Fibroblast of peridontal ligament (primary cell): ENCODE data around the gene COL27A1.
"Not testable (repeated sequence)": the region's sequence is repeated elsewhere in the genome, so short reads cannot be mapped to it uniquely, and the experiment has no call there.

Source experiments
- DNase-seq: peaks from one replicate; pipeline ENCODE4 v3.0.0-alpha.2; 2010; ENCODE audit errors: extremely low read depth

COL27A1 gene

GRCh38 chr9:114308361-114308950 is 153.1 kb downstream of the COL27A1 start:
- no peak for DNase-seq

DNA sequence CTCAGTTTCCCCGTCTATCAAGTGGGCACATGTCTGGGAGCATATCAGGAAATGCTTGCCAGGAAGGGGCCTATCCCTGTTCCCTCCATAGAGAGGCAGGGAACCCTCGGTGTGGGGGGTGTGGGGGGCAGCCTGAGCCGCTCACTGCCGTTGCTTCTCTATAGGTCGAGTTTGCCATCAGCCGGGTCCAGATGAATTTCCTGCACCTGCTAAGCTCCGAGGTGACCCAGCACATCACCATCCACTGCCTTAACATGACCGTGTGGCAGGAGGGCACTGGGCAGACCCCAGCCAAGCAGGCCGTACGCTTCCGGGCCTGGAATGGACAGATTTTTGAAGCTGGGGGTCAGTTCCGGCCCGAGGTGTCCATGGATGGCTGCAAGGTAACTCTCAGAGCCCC is 153.8 kb downstream of the COL27A1 start:
- DNase-seq = no peak

DNA sequence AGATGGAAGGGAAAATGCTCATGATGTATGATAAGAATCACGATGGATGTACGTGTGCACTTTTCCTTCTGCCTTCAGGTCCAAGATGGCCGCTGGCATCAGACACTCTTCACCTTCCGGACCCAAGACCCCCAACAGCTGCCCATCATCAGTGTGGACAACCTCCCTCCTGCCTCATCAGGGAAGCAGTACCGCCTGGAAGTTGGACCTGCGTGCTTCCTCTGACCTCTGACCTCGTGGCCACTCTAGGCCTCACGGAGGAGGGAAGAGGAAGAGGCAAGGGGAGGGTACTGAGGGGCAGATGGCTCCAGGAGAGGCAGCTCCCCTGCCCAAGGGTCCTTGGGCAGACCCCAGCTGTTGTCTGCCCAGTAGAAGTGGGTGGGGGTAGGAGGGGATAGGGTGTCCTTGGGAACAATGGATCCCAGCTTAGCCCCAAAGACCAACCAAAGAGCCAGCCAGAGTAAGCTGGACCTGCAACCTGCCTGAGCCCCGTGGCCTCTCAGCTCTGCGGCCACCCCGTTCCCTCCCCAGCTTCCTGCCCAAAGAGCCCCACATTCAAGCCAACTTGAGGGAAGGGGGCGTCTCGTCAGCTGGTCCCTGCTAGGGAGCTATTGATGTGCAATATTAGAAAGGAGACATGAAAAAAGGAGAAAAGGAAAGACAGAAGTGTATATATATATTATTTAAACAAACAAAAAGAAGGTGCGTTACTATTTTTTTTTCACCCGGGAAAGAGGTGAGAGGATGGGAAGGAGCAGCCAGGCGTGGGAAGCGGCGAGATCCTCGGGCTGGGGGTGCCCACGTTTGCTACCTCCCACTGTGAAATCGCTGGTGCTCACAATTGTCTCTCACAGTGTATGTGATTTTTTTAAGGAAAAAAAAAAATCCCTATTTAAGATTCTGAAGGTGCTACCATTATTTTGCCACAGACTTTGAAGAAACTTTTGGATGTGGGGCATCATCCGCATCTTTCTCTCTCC is 155.4 kb downstream of the COL27A1 start:
- DNase-seq = no peak

GRCh38 chr9:114311571-114312512 is 156.5 kb downstream of the COL27A1 start:
- no peak for DNase-seq

DNA sequence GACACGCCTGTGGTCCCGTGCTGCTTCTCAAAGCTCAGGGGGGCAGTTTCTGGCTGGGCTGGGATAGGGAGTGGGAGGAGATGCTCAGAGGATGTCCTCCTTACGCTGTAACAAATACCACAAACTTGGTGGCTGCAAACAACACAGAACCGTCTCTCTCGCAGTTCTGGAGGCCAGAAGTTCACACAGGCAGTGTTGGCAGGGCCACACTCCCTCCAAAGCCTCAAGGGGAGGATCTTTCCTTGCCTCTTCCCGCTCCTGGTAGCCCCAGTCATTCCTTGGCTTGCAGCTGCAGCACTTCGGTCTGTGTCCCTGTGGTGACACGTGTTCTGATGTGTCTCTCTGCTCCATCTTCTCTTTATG is 157.2 kb downstream of the COL27A1 start:
- DNase-seq = no peak

DNA sequence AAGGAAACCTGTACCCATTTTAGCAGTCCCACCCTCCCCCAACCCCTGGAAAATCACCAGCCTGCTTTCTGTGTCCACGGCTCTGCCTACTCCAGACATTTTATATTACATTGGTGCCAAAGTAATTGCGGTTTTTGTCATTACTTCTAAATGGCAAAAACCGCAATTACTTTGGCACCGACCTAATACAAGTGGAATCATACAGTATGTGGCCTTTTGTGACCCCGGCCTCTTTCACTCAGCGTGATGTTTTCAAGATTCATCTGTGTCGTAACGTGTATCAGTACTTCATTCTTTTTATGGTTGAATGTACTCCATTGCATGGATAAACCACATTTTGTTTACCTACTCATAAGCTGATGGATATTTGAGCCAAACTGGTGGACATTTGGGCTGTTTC is 157.8 kb downstream of the COL27A1 start:
- DNase-seq = peak; percentile 77

DNA sequence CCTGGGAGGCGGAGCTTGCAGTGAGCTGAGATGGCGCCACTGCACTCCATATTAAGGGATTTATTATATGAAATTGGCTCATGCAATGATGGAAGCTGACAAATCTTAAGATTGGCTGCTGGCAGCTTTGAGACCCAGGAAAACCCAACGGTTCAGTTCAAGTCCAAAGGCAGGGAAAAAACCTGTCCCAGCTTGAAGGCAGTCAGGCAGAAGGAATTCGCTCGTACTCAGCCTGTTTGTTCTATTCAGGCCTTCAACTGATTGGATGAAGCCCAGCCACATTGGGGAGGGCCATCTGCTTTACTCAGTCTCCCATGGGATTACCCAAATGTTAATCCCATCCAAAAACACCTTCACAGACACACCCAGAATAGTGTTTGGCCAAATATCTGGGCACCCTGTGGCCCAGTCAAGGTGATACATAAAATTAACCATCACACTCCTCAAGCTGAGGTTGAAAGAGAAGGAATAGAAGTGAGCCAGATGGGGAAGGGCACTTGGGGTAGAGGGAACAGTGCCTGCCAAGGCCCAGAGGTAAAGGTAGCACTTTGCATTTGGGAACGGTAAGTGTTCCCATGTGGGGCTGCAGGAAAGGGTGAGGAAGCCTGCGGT is 159.0 kb downstream of the COL27A1 start:
- no peak for DNase-seq

- DNase-seq = no peak
Measured at GRCh38 chr9:114314881-114315722, 159.8 kb downstream of the COL27A1 start.

GRCh38 chr9:114315723-114316363 is 160.5 kb downstream of the COL27A1 start:
- no peak for DNase-seq

DNA sequence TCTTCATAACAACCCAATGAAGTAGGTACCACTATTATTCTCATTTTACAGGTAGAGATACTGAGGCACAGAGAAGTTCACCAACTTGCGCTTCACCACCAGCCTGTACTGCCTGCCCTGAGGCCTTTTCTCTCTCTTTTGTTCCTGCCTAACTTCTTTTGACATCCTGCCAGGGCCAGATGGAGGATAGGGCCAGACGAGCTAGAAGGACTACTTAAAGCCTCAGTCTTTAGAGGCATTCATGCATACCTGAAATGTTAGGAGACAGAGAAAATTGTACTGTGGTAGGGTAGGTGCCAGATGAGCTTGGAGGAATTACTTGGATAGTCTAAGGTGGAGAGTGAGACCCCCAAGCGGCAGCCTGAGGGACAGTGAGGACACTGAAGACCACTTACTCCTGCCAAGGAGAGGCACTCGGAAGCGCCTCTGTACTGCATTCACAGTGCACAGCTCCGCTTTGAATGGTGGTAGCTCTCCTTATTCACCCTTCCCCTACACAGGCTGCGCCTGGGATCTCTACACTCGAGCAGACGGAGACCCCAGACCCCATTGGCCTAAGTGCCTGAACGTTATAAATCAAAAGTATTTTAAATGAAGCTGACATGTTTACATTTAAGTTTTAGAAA is 161.4 kb downstream of the COL27A1 start:
- DNase-seq = no peak

- peak; percentile 93 for DNase-seq
Measured at GRCh38 chr9:114317665-114318357, 162.5 kb downstream of the COL27A1 start.

DNA sequence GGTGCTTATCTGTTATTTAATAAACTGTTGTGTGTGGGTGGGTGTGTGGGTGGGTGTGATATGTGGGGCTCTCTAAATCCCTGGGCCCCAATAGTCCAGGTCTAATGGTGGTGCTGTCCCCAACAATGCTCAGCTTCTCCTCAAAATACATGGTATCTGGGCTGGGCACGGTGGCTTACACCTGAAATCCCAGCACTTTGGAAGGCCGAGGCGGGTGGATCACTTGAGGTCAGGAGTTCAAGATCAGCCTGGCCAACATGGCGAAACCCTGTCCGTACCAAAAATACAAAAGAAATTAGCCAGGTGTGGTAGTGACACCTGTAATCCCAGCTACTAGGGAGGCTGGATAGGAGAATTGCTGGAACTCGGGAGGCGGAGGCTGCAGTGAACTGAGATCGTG is 163.1 kb downstream of the COL27A1 start:
- no peak for DNase-seq

DNA sequence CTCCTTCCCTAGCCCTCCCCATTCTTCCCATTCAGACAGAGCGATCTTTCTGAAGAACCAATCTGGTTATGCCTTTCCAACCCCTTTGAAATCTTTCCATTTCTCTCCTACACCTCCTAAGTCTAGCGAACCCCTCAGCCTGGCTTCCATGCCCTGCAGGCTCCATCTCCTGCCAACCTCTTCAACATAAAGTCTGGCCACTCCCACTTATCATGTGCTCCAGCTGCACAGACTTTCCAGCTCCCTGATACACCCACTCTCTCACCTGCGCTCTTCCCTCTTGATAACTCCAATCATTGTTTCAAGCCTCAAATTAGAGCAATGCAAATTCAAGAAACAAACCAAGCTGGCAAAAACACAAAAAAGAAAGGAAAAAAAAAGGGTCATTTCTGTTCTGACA is 163.8 kb downstream of the COL27A1 start:
- no peak for DNase-seq

GRCh38 chr9:114320710-114321109 is 165.4 kb downstream of the COL27A1 start:
- DNase-seq = peak; percentile 58

DNA sequence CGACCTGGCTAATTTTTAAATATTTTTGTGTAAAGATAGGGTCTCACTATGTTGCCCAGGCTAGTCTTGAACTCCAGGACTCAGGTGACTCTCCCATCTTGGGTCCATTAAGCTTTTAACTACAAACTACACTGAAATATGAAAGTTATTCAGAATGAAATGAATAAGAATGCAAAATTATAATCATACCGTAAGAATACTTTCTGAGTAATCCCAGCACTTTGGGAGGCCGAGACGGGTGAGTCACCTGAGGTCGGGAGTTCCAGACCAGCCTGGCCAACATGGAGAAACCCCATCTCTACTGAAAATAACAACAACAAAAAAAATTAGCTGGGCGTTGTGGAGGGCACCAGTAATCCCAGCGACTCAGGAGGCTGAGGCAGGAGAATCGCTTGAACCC is 166.4 kb downstream of the COL27A1 start:
- DNase-seq = peak; percentile 62

GRCh38 chr9:114322160-114322818 is 167.0 kb downstream of the COL27A1 start:
- not testable (repeated sequence) for DNase-seq

- not testable (repeated sequence) for DNase-seq
Measured at GRCh38 chr9:114322831-114323531, 167.6 kb downstream of the COL27A1 start, which contains the start of gene ORM1. ORM1 (plus strand) TSS chr9:114323098; CDS start chr9:114323134, 36 bp downstream.

GRCh38 chr9:114323849-114324248 is 168.5 kb downstream of the COL27A1 start:
- not testable (repeated sequence) for DNase-seq
